ENCODE measurements around the gene CACNA1D. TPM values are rescaled to one million over a fixed set of nuclear protein-coding genes. Genes with fewer than 3 reads are reported as not detected.

The CACNA1D gene
- total RNA-seq, 4 donors from 2014 or later: 12.7 to 98.9 (median 25.0) TPM

GRCh38 chr3:53523346-53523745 is 28.9 kb downstream of the CACNA1D start:
- no peak for DNase-seq
- H3K36me3 ChIP-seq: no peaks in the 10 kb centered on the region
- 86 to 89% methylated on average over 3 of the region's 3 CpGs for WGBS, 2 donors (ENCODE audit: low coverage in 1 of 2)
- TF ChIP-seq, protein P1, sequence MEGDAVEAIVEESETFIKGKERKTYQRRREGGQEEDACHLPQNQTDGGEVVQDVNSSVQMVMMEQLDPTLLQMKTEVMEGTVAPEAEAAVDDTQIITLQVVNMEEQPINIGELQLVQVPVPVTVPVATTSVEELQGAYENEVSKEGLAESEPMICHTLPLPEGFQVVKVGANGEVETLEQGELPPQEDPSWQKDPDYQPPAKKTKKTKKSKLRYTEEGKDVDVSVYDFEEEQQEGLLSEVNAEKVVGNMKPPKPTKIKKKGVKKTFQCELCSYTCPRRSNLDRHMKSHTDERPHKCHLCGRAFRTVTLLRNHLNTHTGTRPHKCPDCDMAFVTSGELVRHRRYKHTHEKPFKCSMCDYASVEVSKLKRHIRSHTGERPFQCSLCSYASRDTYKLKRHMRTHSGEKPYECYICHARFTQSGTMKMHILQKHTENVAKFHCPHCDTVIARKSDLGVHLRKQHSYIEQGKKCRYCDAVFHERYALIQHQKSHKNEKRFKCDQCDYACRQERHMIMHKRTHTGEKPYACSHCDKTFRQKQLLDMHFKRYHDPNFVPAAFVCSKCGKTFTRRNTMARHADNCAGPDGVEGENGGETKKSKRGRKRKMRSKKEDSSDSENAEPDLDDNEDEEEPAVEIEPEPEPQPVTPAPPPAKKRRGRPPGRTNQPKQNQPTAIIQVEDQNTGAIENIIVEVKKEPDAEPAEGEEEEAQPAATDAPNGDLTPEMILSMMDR (IDR thresholded peaks at IDR 0.05): no peak
- TF ChIP-seq POLR2A (IDR thresholded peaks at IDR 0.05) (no peak), EP300 (IDR thresholded peaks at IDR 0.05; ENCODE audit: low read depth) (no peak), POLR2AphosphoS5 (IDR thresholded peaks at IDR 0.05) (no peak)
- peaks cover 5 to 18% (median 9%) of the 10 kb centered on the region in 4 donors for H3K4me1 ChIP-seq
- H3K4me3 ChIP-seq: no peak overlapping the region
- in situ Hi-C loops (cut with MboI; ENCODE audit: low pct_ligation_motif_present in 1 of 4, low pct_unique_long_range_greater_than_20kb in 1 of 4, low sequenced_read_pairs in 3 of 4) (no loop called here), intact Hi-C loops (cut with DNase I; ENCODE audit: low total_unique reads) (no loop called here)
- no peaks in the 10 kb centered on the region for H3K27me3 ChIP-seq
- H3K27ac ChIP-seq: no peak overlapping the region
- H3K9me3 ChIP-seq: no peaks in the 10 kb centered on the region

GRCh38 chr3:53524566-53524965 is 30.2 kb downstream of the CACNA1D start:
- Histone ChIP-seq H3K27me3 (no peaks in the 10 kb centered on the region), H3K27ac (peak overlapping the region; percentile 8 to 80 (median 68)), H3K36me3 (no peaks in the 10 kb centered on the region), H3K4me1 (peaks cover 5 to 12% (median 8%) of the 10 kb centered on the region in 4 donors), H3K4me3 (no peak overlapping the region), H3K9me3 (no peaks in the 10 kb centered on the region)
- in situ Hi-C loops (cut with MboI; ENCODE audit: low pct_ligation_motif_present in 1 of 4, low pct_unique_long_range_greater_than_20kb in 1 of 4, low sequenced_read_pairs in 3 of 4) (no loop called here), intact Hi-C loops (cut with DNase I; ENCODE audit: low total_unique reads) (no loop called here)
- WGBS, 2 donors (ENCODE audit: low coverage in 1 of 2): 73% methylated on average over 1 of the region's 1 CpG; no CpG with 5 or more reads in 1 of the 2 donors
- no peak for TF ChIP-seq POLR2AphosphoS5 (IDR thresholded peaks at IDR 0.05)
- no peak for TF ChIP-seq POLR2A (IDR thresholded peaks at IDR 0.05)
- TF ChIP-seq, protein P1 (IDR thresholded peaks at IDR 0.05): no peak
- no peak for TF ChIP-seq EP300 (IDR thresholded peaks at IDR 0.05; ENCODE audit: low read depth)
- no peak for DNase-seq

DNA sequence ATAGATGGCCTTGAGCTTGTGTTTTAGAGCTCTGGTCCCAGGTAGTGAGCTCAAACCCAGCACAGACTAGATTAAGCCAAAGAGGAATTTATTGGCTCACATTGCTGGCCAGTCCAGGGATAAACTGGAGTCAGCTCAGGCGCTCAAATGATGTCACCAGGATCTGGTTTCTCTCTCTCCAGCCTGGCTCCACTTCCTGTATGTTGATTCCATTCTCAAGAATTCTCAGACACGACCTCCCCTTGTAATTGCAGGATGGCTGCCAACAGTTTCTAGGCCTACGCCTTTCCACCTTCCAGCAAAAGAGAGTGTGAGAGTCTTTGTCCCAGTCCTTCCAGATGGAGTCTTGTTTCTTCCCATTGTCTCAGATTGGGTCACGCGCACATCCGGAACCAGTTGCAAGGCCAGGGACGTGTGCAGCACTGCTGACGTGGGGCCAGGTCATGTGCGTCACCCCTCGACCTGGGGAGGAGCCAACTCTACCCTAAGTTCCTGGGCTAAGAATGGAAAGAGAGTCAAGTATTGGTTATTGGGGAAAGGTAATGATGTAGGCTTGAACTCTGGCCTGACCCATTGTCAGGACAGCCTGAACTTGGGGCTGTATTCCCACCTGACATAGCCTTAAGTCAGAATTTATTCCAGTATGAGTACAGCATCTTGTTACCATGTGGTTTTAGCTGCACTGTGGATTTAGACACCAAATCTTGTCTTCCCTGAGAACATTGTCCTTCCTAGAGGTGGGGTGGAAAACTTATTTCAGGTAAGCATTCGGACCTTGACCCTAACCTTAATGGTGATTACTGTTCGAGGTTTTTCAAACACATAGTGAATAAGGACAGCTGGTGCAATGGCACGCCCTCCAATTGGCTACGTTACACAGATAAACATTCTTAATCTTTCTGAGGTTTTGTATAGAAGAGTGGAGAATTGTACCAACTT is 31.6 kb downstream of the CACNA1D start:
- no peaks in the 10 kb centered on the region for H3K27me3 ChIP-seq
- no peak overlapping the region for H3K4me3 ChIP-seq
- in situ Hi-C loops (cut with MboI; ENCODE audit: low pct_ligation_motif_present in 1 of 4, low pct_unique_long_range_greater_than_20kb in 1 of 4, low sequenced_read_pairs in 3 of 4): no loop called here
- TF ChIP-seq POLR2AphosphoS5 (IDR thresholded peaks at IDR 0.05) (peak; percentile 25 to 59 (median 35)), POLR2A (IDR thresholded peaks at IDR 0.05) (no peak)
- H3K36me3 ChIP-seq: no peaks in the 10 kb centered on the region
- 40 to 67% methylated on average over 4 to 14 of the region's 14 CpGs for WGBS, 2 donors (ENCODE audit: low coverage in 1 of 2)
- H3K9me3 ChIP-seq: no peaks in the 10 kb centered on the region
- H3K27ac ChIP-seq: peak overlapping the region; percentile 8 to 80 (median 68)
- intact Hi-C loops (cut with DNase I; ENCODE audit: low total_unique reads): no loop called here
- peak; percentile 30 for DNase-seq
- peaks cover 5 to 12% (median 8%) of the 10 kb centered on the region in 4 donors for H3K4me1 ChIP-seq

DNA sequence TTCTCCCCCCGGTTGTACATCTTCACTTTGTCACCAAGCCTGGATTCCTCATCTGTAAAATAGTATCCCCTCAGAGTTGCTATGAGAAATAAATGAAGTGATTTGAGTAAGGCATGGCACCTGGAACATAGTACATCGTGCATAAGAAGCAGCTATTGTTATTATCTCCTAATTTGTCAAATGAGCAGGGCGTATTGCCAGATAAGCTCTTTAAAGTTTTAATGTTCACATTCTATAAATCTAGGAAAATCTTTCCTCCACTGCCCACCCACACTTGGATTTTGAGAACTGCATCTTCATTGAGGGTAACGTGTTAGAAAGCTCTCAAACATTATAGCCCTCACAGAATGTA is 32.3 kb downstream of the CACNA1D start:
- Histone ChIP-seq H3K4me1 (peaks cover 5 to 12% (median 8%) of the 10 kb centered on the region in 4 donors), H3K36me3 (no peaks in the 10 kb centered on the region), H3K9me3 (no peaks in the 10 kb centered on the region), H3K4me3 (no peak overlapping the region), H3K27ac (peak overlapping the region in 2 of 4 donors; percentile 64 to 71), H3K27me3 (no peaks in the 10 kb centered on the region)
- TF ChIP-seq, protein P1 (IDR thresholded peaks at IDR 0.05): no peak
- TF ChIP-seq POLR2AphosphoS5 (IDR thresholded peaks at IDR 0.05): no peak
- no peak for TF ChIP-seq POLR2A (IDR thresholded peaks at IDR 0.05)
- TF ChIP-seq EP300 (IDR thresholded peaks at IDR 0.05; ENCODE audit: low read depth): no peak
- intact Hi-C loops (cut with DNase I; ENCODE audit: low total_unique reads): no loop called here
- DNase-seq: no peak
- WGBS, 2 donors (ENCODE audit: low coverage in 1 of 2): 74 to 75% methylated on average over 4 of the region's 4 CpGs
- in situ Hi-C loops (cut with MboI; ENCODE audit: low pct_ligation_motif_present in 1 of 4, low pct_unique_long_range_greater_than_20kb in 1 of 4, low sequenced_read_pairs in 3 of 4): no loop called here
